HG03575 (cell line): ENCODE data around the gene POLR2J.
"Not testable (repeated sequence)": the region's sequence is repeated elsewhere in the genome, so short reads cannot be mapped to it uniquely, and the experiment has no call there.

Experiments
- ATAC-seq: cut with Tn5 transposase; IDR thresholded peaks from one replicate; pipeline ENCODE4 v1.9.1; 2021; ENCODE audit not compliant: unreplicated experiment, insufficient number of reproducible peaks, low FRiP score; ENCODE audit errors: extremely low read depth

POLR2J gene

DNA sequence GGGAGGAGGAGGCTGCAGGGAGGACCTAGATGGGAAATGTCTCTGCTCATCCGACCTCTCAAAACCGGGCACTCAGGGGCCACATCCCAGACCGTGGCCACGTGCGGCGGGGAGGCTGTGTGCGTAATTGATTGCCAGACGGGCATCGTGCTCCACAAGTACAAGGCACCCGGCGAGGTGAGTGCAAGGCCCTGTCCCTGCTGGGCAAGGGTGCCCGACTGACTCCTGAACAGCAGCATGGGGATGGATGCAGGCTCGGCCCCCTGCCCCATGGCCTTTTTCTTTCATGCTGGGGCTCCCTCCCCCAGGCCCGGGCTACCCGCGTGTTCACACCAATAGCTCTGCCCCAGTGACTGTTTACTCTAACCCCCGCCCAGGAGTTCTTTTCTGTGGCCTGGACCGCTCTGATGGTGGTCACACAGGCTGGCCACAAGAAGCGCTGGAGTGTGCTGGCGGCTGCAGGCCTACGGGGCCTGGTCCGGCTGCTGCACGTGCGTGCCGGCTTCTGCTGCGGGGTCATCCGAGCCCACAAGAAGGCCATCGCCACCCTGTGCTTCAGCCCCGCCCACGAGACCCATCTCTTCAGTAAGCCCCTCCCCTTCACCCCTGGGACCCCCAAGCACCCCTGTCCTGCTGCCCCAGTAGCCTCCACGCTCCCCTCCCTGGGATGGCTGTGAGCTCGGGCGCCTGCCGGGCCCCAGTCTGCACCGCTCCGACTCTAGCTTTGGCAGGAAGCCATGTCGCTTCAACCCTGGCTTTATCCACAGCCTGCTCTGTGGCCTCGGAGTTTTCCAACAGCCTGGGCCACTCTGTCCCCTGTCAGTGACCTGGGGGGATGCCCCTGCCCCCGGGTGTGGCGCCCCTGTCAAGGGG, 10.0 kb downstream of the POLR2J start:
- no peak for ATAC-seq

GRCh38 chr7:102467581-102468477, 10.9 kb downstream of the POLR2J start:
- no peak for ATAC-seq

DNA sequence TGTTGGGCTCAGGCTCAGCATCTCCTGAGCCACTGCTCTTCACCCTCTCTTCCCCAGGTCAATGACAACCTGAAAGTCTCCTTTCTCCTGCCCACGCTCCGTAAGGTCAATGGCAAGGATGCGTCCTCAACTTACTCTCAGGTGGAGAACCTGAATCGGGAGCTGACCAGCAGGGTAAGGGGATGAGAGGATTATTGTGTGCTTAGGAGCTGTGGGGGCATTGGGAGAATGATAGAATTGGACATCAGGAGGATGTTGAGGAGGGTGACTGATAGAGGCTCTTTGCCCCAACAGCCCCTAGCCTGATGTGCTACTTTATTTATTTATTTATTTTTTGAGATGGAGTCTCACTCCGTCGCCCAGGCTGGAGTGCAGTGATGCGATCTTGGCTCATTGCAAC, 12.6 kb downstream of the POLR2J start:
- no peak for ATAC-seq

DNA sequence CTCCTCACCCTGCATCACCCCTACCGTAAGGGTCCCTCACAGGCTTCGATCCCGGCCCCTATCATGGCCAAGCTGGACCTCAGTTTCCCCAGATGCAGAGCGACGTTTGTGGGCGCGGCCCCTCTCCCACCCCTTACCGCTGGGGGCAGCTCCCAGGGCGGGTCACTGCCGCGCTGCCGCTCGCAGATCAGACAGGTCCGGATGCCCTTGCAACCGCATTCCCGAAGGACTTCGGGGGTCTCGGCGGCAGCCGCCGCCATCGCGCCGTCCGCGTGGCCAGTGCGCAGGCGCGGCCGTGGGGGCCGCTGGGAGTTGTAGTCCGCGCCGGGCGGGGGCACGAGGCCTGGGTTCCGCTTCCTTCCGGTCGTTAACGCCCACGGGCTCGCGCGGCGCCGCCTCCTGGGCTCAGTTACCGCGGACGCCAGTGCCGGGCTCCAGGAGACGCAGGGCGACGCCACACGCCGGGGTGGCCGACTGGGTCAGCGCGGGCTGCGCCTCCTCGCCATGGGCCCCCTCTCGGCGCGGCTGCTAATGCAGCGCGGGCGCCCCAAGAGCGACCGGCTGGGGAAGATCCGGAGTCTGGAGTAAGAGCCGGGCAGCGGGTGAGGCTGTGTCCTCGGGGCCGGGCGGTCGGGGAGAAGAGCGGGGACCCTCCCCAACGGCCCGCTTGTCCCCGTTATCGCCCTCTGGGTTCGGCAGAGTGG, 14.0 kb downstream of the POLR2J start, which contains the start of the genes ALKBH4 and LRWD1:
ALKBH4 (minus strand) TSS at position 287 of the 704 bp plus-strand sequence; CDS start at position 260, 27 bp downstream.
LRWD1 (plus strand) TSS at position 408 of the 704 bp plus-strand sequence; CDS start at position 505, 97 bp downstream.
- no peak for ATAC-seq

GRCh38 chr7:102463841-102464576, 14.7 kb downstream of the POLR2J start:
- ATAC-seq, result no peak

DNA sequence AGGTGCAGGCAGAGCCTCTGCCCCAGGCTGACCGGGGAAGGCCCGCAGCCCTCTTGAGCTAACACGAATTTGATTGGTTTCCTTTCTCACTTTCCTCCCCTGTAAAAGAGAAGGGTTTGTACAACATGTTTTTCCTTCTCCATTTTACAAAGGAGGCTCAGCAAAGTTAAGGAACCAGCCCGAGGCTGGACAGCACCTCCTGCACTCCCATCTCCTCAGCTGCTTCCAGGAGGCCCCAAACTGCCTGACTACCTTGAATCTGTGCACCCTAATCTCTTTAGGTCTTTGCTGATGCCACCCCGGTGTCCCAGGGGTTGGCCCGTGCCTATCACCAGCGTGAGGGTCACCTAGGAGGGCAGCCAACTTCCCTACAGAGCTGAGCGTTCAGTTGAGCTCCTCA, 18.3 kb downstream of the POLR2J start:
- no peak for ATAC-seq

DNA sequence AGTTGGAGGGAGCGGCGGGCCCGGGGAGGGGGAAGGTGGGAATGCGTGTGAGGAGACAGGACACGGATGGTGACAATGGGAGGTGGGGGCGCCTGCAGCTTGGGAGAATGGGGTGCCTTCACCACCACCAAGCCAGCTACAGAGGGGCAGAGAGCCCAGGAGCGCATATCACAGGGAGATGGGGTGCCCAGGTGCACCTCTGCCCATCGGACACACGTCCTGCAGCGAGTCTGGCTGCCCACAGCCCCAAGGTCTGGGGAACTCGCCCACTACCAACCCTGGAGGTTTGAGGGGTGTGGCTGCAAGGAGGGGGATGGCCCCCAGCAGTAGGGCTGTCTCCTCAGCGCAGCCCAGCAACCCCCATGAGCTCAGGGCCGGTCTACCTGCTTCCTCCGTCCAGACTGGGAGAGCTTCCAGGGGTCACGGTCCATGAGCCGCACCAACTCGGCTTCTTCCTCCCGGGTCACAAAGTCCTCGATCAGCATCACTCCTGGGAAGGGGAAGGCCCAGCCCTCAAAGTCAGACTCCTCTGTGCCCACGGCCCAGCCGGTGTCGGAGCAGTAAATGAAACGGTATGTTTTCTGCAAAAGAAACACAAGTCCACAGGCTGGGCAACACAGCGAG, 19.4 kb downstream of the POLR2J start:
- ATAC-seq, result no peak

GRCh38 chr7:102457352-102457924, 21.3 kb downstream of the POLR2J start:
- ATAC-seq, result no peak

DNA sequence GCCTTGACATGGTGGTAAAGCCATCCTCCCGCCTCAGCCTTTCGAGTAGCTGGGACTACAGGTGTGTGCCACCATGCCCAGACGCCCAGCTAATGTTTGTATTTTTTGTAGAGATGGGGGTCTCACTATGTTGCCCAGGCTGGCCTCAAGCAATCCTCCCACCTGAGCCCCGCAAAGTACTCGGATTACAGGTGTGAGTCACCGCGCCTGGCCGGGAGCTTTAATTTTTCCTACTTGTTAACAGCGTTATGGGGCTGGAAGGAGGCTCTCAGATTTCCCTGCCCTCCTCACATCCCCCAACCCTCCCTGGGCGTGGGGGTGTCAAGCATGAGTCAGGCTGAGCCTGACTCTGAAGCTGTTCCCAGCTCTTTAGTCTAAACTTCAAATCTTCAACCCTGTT, 22.4 kb downstream of the POLR2J start:
- ATAC-seq, result no peak

DNA sequence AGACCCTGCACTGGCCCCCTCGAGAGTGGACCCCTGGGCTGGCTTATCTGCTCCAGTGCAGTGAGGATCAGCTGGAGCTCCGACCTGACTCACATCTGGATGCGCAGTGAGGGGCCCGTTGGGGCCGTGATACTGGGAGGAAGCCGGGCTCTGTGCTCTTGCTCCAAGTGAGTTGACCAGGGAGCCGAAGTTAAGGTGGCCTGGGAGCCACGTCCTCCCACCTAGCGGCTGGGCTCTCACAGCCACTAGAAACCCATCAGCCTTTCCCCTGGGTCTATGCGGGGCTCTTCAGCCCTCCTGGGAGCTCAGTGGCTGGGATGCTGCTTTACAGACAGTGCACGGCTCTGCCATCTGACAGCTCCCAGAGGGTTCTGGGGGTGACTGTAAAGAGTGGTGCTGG, 23.1 kb downstream of the POLR2J start:
- ATAC-seq, result no peak

- ATAC-seq, result not testable (repeated sequence)
These were observed 23.8 kb downstream of the POLR2J start for GRCh38 chr7:102454932-102455331.

DNA sequence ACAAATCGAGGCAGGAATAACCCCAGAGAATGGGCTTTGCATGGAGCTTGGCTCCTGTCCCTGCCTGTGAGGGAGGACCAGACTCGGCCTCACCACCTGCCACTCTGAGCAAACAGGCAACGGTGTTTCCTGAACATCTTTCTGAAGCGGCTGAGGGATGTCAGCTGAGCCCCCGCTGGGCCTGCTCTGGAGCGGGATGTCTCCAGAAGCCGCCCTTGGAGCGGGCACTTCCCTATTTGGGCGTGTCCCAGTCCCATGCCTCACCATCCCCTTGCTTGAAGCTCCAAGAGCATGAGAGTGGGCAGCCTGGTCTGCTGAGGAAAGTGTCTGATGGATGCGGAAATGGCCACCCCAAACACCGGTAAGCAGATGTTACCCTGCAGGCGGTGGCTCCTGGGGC, 24.3 kb downstream of the POLR2J start:
- no peak for ATAC-seq

DNA sequence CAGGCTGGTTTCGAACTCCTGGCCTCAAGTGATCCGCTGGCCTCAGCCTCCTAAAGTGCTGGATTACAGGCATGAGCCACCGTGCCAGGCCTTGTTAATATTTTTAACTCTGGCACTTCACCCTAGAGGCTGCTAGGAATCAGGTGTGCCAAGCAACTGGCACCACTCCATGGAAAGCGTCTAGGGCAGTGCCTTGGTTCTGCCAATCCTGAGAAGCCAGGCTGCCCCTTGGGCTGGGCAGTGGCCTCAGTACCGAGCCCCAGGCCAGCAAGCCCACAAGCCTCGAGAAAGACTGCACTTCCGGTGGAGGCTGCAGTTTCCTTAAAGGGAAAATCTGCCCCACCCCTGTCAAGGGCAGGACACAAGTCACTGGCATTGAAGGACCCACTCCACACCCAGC, 25.4 kb downstream of the POLR2J start:
- ATAC-seq, result no peak

- ATAC-seq, result no peak
These were observed 26.3 kb downstream of the POLR2J start for GRCh38 chr7:102452451-102452850.

DNA sequence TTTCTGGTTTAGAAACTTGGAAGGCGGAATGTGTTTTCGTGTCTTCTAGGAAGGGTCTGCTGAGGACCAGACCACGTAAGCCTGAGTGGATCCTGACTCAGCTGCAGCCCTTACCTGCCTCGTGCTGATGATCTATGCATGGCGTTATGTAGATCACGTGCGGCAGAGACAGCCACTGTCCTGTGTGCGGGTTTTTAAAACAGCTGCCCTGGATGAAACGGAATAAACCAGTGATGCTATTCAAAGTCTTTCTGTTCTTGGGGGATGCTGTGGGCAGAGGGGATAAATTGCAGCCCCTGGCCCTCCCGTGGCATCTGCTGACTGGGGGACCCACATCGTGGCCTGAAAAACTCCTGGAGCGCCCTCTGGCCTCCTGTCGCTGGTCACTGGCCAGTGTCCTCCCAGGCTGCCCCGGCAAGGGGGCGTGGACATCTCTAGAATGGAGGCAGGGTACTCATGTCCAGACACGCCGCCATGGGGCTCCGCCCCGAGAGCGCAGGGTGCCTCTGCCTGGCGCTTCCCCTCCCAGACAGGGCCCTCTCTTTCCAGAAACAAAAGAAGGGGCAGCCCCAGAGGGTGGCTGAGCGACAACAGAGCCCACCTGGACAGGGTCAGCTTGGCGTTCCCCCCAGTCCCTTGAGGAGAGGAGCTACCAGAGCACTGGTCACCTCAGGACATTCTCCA, 27.2 kb downstream of the POLR2J start:
- no peak for ATAC-seq

- ATAC-seq, result no peak
These were observed 28.5 kb downstream of the POLR2J start for GRCh38 chr7:102450242-102450641.

- no peak for ATAC-seq
These were observed 29.6 kb downstream of the POLR2J start for GRCh38 chr7:102449136-102449535.
